IMR-90 (cell line): ENCODE measurements around the gene PRMT5.

Experiments used
- BHLHE40 ChIP-seq: fragments of 150-350 bp; IDR thresholded peaks from 2 replicates; pipeline ENCODE4 v1.6.1; 2016; ENCODE audit warnings: mild to moderate bottlenecking, low read depth, low read length
- CEBPB ChIP-seq: IDR thresholded peaks from 2 replicates; pipeline ENCODE4 v1.6.1; 2012; ENCODE audit warnings: low read depth, low read length, improper control_type of control experiment
- MAFK ChIP-seq: IDR thresholded peaks from 2 replicates; pipeline ENCODE4 v1.6.1; 2012; ENCODE audit warnings: low read depth, low read length, improper control_type of control experiment
- NFE2L2 ChIP-seq: fragments of 150-350 bp; IDR thresholded peaks from 2 replicates; pipeline ENCODE4 v1.6.1; 2016; ENCODE audit warnings: low read depth, mild to moderate bottlenecking, low read length
- POLR2A ChIP-seq: IDR thresholded peaks from 2 replicates; pipeline ENCODE4 v1.6.1; 2012; ENCODE audit warnings: mild to moderate bottlenecking, low read depth, low read length
- RAD21 ChIP-seq: IDR thresholded peaks from 2 replicates; pipeline ENCODE4 v1.6.1; 2012; ENCODE audit warnings: low read length, improper control_type of control experiment
- SMC3 ChIP-seq: fragments of 150-350 bp; IDR thresholded peaks from 2 replicates; pipeline ENCODE4 v1.6.1; 2016; ENCODE audit warnings: low read depth, mild to moderate bottlenecking, antibody characterized with exemption, low read length, moderate library complexity
- TF ChIP-seq, protein P1 (sequence below): conservative IDR thresholded peaks from 2 replicates; pipeline ENCODE4 v1.5.1; 2012; ENCODE audit warnings: mild to moderate bottlenecking, low read depth, low read length, improper control_type of control experiment

DNA sequence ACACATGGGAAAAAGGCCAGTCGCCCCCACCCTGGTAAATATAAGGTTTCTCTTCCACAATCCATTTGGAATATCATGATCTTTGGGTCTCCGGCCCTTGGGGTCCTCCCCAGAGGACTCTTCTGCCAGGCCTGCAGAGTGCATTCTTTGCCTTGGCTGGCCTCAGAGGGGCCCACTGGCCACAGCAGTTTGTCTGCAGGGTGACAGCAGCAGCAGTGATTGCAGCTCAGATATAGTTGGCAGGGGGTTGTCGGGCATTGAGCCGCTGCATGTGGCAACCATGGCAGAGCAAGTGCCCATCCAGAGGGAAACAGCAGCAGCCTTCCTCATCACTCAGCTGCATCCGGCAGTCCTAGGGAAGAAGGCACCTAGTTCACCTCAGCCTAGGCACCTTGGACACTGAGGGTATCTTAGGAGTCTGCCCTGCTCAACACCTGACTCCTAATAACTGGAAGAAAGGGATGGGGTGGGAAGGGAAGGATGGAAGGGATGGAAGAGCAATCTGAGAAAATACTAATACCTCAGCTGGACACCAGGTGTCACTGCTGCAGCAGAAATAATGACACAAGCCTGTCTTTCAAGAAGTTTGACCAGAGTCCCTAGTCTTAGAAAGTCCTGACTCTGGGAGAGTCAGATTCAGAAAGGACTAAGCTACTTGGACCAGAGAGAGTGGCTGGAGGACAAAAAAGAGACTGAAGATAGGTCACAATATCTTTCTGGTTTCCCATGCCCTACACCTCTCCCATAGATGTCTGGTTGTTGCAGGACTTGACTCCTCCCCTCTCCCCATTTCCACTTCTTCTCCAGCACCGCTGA is 44.2 kb upstream of the PRMT5 start:
- TF ChIP-seq, protein P1, sequence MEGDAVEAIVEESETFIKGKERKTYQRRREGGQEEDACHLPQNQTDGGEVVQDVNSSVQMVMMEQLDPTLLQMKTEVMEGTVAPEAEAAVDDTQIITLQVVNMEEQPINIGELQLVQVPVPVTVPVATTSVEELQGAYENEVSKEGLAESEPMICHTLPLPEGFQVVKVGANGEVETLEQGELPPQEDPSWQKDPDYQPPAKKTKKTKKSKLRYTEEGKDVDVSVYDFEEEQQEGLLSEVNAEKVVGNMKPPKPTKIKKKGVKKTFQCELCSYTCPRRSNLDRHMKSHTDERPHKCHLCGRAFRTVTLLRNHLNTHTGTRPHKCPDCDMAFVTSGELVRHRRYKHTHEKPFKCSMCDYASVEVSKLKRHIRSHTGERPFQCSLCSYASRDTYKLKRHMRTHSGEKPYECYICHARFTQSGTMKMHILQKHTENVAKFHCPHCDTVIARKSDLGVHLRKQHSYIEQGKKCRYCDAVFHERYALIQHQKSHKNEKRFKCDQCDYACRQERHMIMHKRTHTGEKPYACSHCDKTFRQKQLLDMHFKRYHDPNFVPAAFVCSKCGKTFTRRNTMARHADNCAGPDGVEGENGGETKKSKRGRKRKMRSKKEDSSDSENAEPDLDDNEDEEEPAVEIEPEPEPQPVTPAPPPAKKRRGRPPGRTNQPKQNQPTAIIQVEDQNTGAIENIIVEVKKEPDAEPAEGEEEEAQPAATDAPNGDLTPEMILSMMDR: peak; percentile 71
- peak; percentile 56 for TF ChIP-seq SMC3
- no peak for TF ChIP-seq POLR2A
- TF ChIP-seq BHLHE40: no peak
- TF ChIP-seq CEBPB: no peak
- peak; percentile 79 for TF ChIP-seq RAD21
- TF ChIP-seq NFE2L2: no peak
- no peak for TF ChIP-seq MAFK
